HepG2 (cell line): Measurements from ENCODE around the gene VSIG2. TPM values are rescaled to one million over a fixed set of nuclear protein-coding genes. Genes with fewer than 3 reads are reported as not detected.

ENCODE experiments used
- ATAC-seq: fragments of 200-7000 bp; cut with Tn5 transposase; 3 replicates; pipeline ENCODE4 v1.9.1; 2020; ENCODE audit warnings: mild to moderate bottlenecking, moderate library complexity
- BruUV-seq: library from RNA; stranded (reverse); fragments of 400-500 nt; replicated peaks from 2 replicates; lab custom pipeline; 2021; lab: Mats Ljungman, UMichigan
- CTCF ChIA-PET: fragments of 300-600 bp; formaldehyde crosslinking; extraction: SDS; loops from one replicate; lab custom pipeline; 2021; ENCODE audit warnings: low total read pairs, inconsistent platforms, low intra/inter-chr PET ratio; lab: Yijun Ruan, JAX
- POLR2A ChIA-PET: fragments of 350-600 bp; sonication (Branson Sonifier 250); formaldehyde crosslinking; loops from one replicate; lab custom pipeline; 2020; ENCODE audit warnings: antibody characterized with exemption, inconsistent platforms; lab: Yijun Ruan, JAX
- DNase-seq: peaks from one replicate; pipeline ENCODE4 v3.0.0-alpha.2; 2015; ENCODE audit warnings: low spot score
- FAIRE-seq: peaks from 3 replicates; lab custom pipeline; 2011; peaks lifted over from hg19 to GRCh38; lab: Jason Lieb, UNC
- H2AFZ ChIP-seq: one replicate; pipeline ENCODE4 v1.6.1; 2011; ENCODE audit warnings: low read length, inconsistent platforms
- H3K27ac ChIP-seq: fragments of 300-600 bp; 3 replicates; pipeline ENCODE4 v1.8.0; 2011; ENCODE audit warnings: mixed run types, mild to moderate bottlenecking, mixed read lengths, low read length, inconsistent platforms; ENCODE audit not compliant: insufficient read depth; ENCODE audit errors: extremely low read length
- H3K27me3 ChIP-seq, 2 experiments: fragments of 200-600 bp in 1 of 2; 2 replicates in 1 of 2; 3 replicates in 1 of 2; pipeline versions ENCODE4 v1.6.0 to v1.8.0; 2011; ENCODE audit warnings: low read length in 2 of 2, mild to moderate bottlenecking in 2 of 2, moderate library complexity in 2 of 2, inconsistent platforms in 1 of 2; ENCODE audit not compliant: insufficient read depth in 2 of 2, control insufficient read depth in 1 of 2
- H3K36me3 ChIP-seq, 2 experiments: fragments of 200-600 bp in 1 of 2; replicated peaks in 1 of 2; 2 replicates in 1 of 2; 3 replicates in 1 of 2; pipeline versions ENCODE4 v1.5.1 to v1.8.0; 2011; ENCODE audit warnings: low read length in 2 of 2, inconsistent platforms in 1 of 2; ENCODE audit not compliant: insufficient read depth in 2 of 2, control insufficient read depth in 1 of 2
- H3K4me1 ChIP-seq: 2 replicates; pipeline ENCODE4 v1.5.1; 2012; ENCODE audit warnings: low read length, inconsistent platforms; ENCODE audit not compliant: insufficient read depth
- H3K4me2 ChIP-seq: 2 replicates; pipeline ENCODE4 v1.6.0; 2011; ENCODE audit warnings: low read depth, low read length, inconsistent platforms
- H3K4me3 ChIP-seq, 3 experiments: fragments of 200-600 bp in 1 of 3; sonication (generic), shearing (Covaris generic) in 1 of 3; replicated peaks in 1 of 3; 2 replicates each; pipeline ENCODE4 v1.5.1; 2011 to 2016; ENCODE audit warnings: low read length in 3 of 3, inconsistent platforms in 2 of 3, low read depth in 2 of 3, mild to moderate bottlenecking in 2 of 3, control low read depth in 1 of 3, mixed read lengths in 1 of 3; ENCODE audit not compliant: insufficient read depth in 1 of 3
- H3K79me2 ChIP-seq: one replicate; pipeline ENCODE4 v1.6.1; 2011; ENCODE audit warnings: low read length, inconsistent platforms; ENCODE audit not compliant: insufficient read depth
- H3K9ac ChIP-seq: 2 replicates; pipeline ENCODE4 v1.6.0; 2011; ENCODE audit warnings: mild to moderate bottlenecking, low read depth, low read length, inconsistent platforms; ENCODE audit not compliant: insufficient read depth
- H3K9me3 ChIP-seq: 2 replicates; pipeline ENCODE4 v1.5.1; 2012; ENCODE audit warnings: mild to moderate bottlenecking, low read length
- H4K20me1 ChIP-seq: 2 replicates; pipeline ENCODE4 v1.6.0; 2011; ENCODE audit warnings: inconsistent platforms, mild to moderate bottlenecking, low read length, moderate library complexity; ENCODE audit not compliant: insufficient read depth
- ELF3 ChIP-seq: IDR thresholded peaks from 2 replicates; pipeline ENCODE4 v1.6.1; 2016; ENCODE audit warnings: missing genetic modification reagents, missing compliant biosample characterization
- KMT2B ChIP-seq: IDR thresholded peaks from 2 replicates; pipeline ENCODE4 v1.6.1; 2016; ENCODE audit warnings: missing genetic modification reagents, missing compliant biosample characterization
- MTA1 ChIP-seq: sonication (generic); formaldehyde crosslinking; IDR thresholded peaks from 2 replicates; pipeline ENCODE4 v1.4.0; 2020; ENCODE audit warnings: missing genetic modification reagents, mild to moderate bottlenecking, borderline replicate concordance
- NR2F2 ChIP-seq: IDR thresholded peaks from 2 replicates; pipeline ENCODE4 v1.6.1; 2012; ENCODE audit warnings: low read depth, inconsistent platforms, borderline replicate concordance
- PAX8 ChIP-seq: sonication (generic); formaldehyde crosslinking; IDR thresholded peaks from 2 replicates; pipeline ENCODE4 v1.8.0; 2022; ENCODE audit warnings: mild to moderate bottlenecking, missing genetic modification reagents, borderline replicate concordance
- POLR2A ChIP-seq, 2 experiments: IDR thresholded peaks; 2 replicates each; pipeline ENCODE4 v1.6.1; 2011; ENCODE audit warnings: low read depth in 2 of 2, low read length in 2 of 2, mild to moderate bottlenecking in 1 of 2, moderate library complexity in 1 of 2; ENCODE audit not compliant: insufficient read depth in 1 of 2
- SALL1 ChIP-seq: sonication (generic); formaldehyde crosslinking; IDR thresholded peaks from 2 replicates; pipeline ENCODE4 v1.8.0; 2022; ENCODE audit warnings: mild to moderate bottlenecking, missing genetic modification reagents
- SNRNP70 ChIP-seq: fragments of 200-400 bp; formaldehyde crosslinking; IDR thresholded peaks from 2 replicates; pipeline ENCODE4 v1.6.1; 2017; ENCODE audit warnings: mild to moderate bottlenecking, low read depth, low read length, moderate library complexity
- U2AF2 ChIP-seq: fragments of 200-400 bp; formaldehyde crosslinking; IDR thresholded peaks from 2 replicates; pipeline ENCODE4 v1.6.1; 2017; ENCODE audit warnings: low read depth, mild to moderate bottlenecking, low read length
- ZBTB7B ChIP-seq: sonication (generic); formaldehyde crosslinking; IDR thresholded peaks from 2 replicates; pipeline ENCODE4 v1.4.0; 2020; ENCODE audit warnings: missing genetic modification reagents
- ZNF230 ChIP-seq: sonication (generic); formaldehyde crosslinking; IDR thresholded peaks from 2 replicates; pipeline ENCODE4 v1.4.0; 2020; ENCODE audit warnings: mild to moderate bottlenecking, missing genetic modification reagents
- ZNF510 ChIP-seq: sonication (generic); formaldehyde crosslinking; IDR thresholded peaks from 2 replicates; pipeline ENCODE4 v1.4.0; 2020; ENCODE audit warnings: low read depth, mild to moderate bottlenecking, missing genetic modification reagents
- ZNF552 ChIP-seq: sonication (generic); formaldehyde crosslinking; IDR thresholded peaks from 2 replicates; pipeline ENCODE4 v1.9.0; 2022; ENCODE audit warnings: missing genetic modification reagents, mild to moderate bottlenecking, borderline replicate concordance
- ZNF598 ChIP-seq: sonication (generic); formaldehyde crosslinking; IDR thresholded peaks from 2 replicates; pipeline ENCODE4 v1.5.1; 2020; ENCODE audit warnings: mild to moderate bottlenecking, missing genetic modification reagents, borderline replicate concordance
- ZNF792 ChIP-seq: IDR thresholded peaks from 2 replicates; pipeline ENCODE4 v1.6.1; 2016
- WGBS: methylation state at CpG from one replicate; pipeline ENCODE4 v1.1.6; 2017; ENCODE audit warnings: low lambda C conversion rate; 5-methylcytosine and 5-hydroxymethylcytosine counted together
- in situ Hi-C: cut with HindIII; loops from 2 replicates; pipeline ENCODE4 v1.10.0; 2017; ENCODE audit warnings: low pct_unique_long_range_greater_than_20kb; ENCODE audit not compliant: extremely low pct_ligation_motif_present
- intact Hi-C: fragments of 100-400 bp; cut with micrococcal nuclease; formaldehyde crosslinking; loops from one replicate; pipeline ENCODE4 v1.10.0; 2022; ENCODE audit not compliant: unreplicated experiment
- polyA plus RNA-seq, 8 experiments: library from polyadenylated mRNA; depleted of rRNA in 3 of 8; stranded (reverse) in 7 of 8; unstranded in 1 of 8; fragments of >200 nt; fragmentation: Illumina TruSeq in 4 of 8; extraction: Trizol in 4 of 8; gene quantifications; 2 replicates each; pipeline versions ENCODE4 v1.2.1 to v1.2.3, GENCODE V29; 2011 to 2016; ENCODE audit warnings: low read depth in 4 of 8, missing spikeins in 1 of 8, mixed read lengths in 1 of 8; ENCODE audit not compliant: insufficient read depth in 1 of 8
- total RNA-seq, 5 experiments: library from RNA; depleted of rRNA; stranded (reverse); fragments of >200 nt; fragmentation: Illumina TruSeq; extraction: Trizol; gene quantifications; 2 replicates each; pipeline ENCODE4 v1.2.3, GENCODE V29; 2016; ENCODE audit warnings: low read depth in 1 of 5
- TF ChIP-seq, protein P1 (sequence below): sonication (generic); formaldehyde crosslinking; conservative IDR thresholded peaks from 2 replicates; pipeline ENCODE4 v1.4.0; 2020; ENCODE audit warnings: missing genetic modification reagents
- TF ChIP-seq, protein P2 (sequence below): sonication (generic); formaldehyde crosslinking; IDR thresholded peaks from 2 replicates; pipeline ENCODE4 v1.4.0; 2020; ENCODE audit warnings: missing genetic modification reagents, mild to moderate bottlenecking, borderline replicate concordance
- TF ChIP-seq, protein P3 (sequence below): IDR thresholded peaks from 2 replicates; pipeline ENCODE4 v1.6.1; 2016; ENCODE audit warnings: missing compliant biosample characterization, missing genetic modification reagents, borderline replicate concordance

The VSIG2 gene
- total and polyA plus RNA-seq, 2 of the 13 experiments (the other 11 are each of a cell fraction or from before 2014, with no cell fraction given), result 0.80 to 2.7 TPM

DNA sequence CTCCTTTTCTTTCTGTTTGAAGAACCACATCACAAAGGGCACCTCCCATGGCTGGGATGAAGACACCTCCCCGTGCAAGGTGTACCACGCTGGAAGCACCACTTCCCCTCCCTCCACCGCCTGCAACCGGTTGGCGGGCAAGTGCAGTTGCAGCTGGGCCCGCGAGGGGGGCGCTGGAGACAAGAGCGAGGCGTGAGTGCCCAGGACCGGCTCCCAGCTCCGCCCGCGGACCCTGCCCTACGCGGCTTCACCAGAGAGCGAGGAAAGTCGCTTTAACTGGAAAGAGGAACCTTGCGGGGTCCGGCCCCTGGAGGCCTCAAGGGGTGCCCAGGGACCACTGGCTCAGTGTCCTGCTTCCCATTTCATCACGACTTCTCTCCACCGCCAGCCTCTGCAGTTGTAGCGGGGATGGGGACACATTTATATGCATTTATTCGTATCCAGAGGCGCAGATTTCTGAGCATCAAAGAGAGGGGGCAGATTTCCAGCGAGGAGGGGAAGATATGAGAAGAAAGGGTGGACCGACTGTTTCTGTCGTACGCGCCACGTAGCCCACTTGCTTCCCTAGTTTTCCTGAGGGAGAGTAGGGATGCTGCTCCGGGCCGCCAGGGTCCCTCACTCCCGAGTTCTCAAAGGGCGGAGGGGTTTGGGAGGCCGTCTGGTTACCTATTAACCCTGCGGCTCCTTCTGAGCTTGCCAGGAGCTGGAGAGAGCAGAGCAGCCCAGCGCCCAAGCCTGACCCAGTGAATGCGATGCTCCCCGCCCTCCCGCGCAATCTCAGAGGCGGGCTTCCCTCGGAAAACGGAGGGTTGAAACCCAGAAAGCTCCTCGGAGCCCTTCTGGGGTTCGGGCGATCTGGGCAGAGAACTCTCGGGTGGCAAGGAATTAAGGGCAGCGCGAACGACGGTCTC is 6.6 kb upstream of the VSIG2 start:
- Histone ChIP-seq H3K9ac (no peak overlapping the region), H3K4me1 (peaks cover 56% of the 10 kb centered on the region), H3K4me3 (peak overlapping the region; percentile 49 to 69 (median 58)), H3K79me2 (no peaks in the 10 kb centered on the region), H3K36me3 (no peaks in the 10 kb centered on the region), H3K27me3 (peaks cover 0 to 24% of the 10 kb centered on the region in 2 experiments; a peak in 4 of 5 replicates), H3K4me2 (peak overlapping the region; percentile 100), H2AFZ (no peak overlapping the region), H4K20me1 (no peaks in the 10 kb centered on the region), H3K27ac (no peak overlapping the region), H3K9me3 (no peaks in the 10 kb centered on the region)
- in situ Hi-C loops (no loop called here), intact Hi-C loops (loop anchor here (1.0 kb wide), 3 partner anchors 11 to 89 kb away; no protein-coding TSS in a partner anchor)
- BruUV-seq, result no TSS peak
- WGBS, result 1% methylated on average over 14 of the region's 53 CpGs
- ATAC-seq (peak; percentile 85), FAIRE-seq (peak; percentile 77), DNase-seq (peak; percentile 84)
- CTCF ChIA-PET, result interaction anchor here (1.2 to 1.4 kb wide), 3 partner anchors 18 to 79 kb away, joined by 3 to 4 read pairs (median 4); partner anchors contain the start of gene NRGN
- POLR2A ChIA-PET, result interaction anchor here (0.9 to 2.5 kb wide), 10 partner anchors 8 to 177 kb away, joined by 3 to 48 read pairs (median 4); partner anchors contain the start of genes HEPACAM, MSANTD2, NRGN and SIAE
- TF ChIP-seq ZNF598 (CRISPR knock-in tag) (0 out of 2 replicates have a peak, but pooled peaks have one; percentile 40), ZBTB7B (CRISPR knock-in tag) (peak; percentile 29; the same call in 1 of the 2 replicates), NR2F2 (no peak), ZNF510 (CRISPR knock-in tag) (0 out of 2 replicates have a peak, but pooled peaks have one; percentile 53), MTA1 (CRISPR knock-in tag) (peak; percentile 57; the same call in 1 of the 2 replicates), SNRNP70 (no peak), ELF3 (CRISPR knock-in tag) (peak; percentile 54; the same call in 1 of the 2 replicates), U2AF2 (no peak), POLR2A (IDR thresholded peaks at IDR 0.05; ENCODE audit: insufficient read depth in 1 of 2, low read depth in 2 of 2, low read length in 2 of 2) (0 out of 4 replicates have a peak, but pooled peaks of 1 of the 2 experiments have one; percentile 25), PAX8 (CRISPR knock-in tag) (no peak), KMT2B (CRISPR knock-in tag) (peak; percentile 52; the same call in 1 of the 2 replicates), SALL1 (CRISPR knock-in tag) (peak; percentile 32; the same call in 1 of the 2 replicates), ZNF792 (no peak), ZNF230 (CRISPR knock-in tag) (0 out of 2 replicates have a peak, but pooled peaks have one; percentile 56), ZNF552 (CRISPR knock-in tag) (no peak)
- TF ChIP-seq, protein P1, sequence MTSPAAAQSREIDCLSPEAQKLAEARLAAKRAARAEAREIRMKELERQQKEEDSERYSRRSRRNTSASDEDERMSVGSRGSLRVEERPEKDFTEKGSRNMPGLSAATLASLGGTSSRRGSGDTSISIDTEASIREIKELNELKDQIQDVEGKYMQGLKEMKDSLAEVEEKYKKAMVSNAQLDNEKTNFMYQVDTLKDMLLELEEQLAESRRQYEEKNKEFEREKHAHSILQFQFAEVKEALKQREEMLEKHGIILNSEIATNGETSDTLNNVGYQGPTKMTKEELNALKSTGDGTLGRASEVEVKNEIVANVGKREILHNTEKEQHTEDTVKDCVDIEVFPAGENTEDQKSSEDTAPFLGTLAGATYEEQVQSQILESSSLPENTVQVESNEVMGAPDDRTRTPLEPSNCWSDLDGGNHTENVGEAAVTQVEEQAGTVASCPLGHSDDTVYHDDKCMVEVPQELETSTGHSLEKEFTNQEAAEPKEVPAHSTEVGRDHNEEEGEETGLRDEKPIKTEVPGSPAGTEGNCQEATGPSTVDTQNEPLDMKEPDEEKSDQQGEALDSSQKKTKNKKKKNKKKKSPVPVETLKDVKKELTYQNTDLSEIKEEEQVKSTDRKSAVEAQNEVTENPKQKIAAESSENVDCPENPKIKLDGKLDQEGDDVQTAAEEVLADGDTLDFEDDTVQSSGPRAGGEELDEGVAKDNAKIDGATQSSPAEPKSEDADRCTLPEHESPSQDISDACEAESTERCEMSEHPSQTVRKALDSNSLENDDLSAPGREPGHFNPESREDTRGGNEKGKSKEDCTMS (CRISPR knock-in tag), result no peak
- TF ChIP-seq, protein P2, sequence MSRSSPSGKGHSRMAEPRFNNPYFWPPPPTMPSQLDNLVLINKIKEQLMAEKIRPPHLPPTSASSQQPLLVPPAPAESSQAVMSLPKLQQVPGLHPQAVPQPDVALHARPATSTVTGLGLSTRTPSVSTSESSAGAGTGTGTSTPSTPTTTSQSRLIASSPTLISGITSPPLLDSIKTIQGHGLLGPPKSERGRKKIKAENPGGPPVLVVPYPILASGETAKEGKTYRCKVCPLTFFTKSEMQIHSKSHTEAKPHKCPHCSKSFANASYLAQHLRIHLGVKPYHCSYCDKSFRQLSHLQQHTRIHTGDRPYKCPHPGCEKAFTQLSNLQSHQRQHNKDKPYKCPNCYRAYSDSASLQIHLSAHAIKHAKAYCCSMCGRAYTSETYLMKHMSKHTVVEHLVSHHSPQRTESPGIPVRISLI (CRISPR knock-in tag), result peak; percentile 62; the same call in 1 of the 2 replicates
- TF ChIP-seq, protein P3, sequence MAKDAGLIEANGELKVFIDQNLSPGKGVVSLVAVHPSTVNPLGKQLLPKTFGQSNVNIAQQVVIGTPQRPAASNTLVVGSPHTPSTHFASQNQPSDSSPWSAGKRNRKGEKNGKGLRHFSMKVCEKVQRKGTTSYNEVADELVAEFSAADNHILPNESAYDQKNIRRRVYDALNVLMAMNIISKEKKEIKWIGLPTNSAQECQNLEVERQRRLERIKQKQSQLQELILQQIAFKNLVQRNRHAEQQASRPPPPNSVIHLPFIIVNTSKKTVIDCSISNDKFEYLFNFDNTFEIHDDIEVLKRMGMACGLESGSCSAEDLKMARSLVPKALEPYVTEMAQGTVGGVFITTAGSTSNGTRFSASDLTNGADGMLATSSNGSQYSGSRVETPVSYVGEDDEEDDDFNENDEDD (CRISPR knock-in tag), result peak; percentile 85; the same call in 1 of the 2 replicates
